Measurements from ENCODE around the gene ETV3L.

- TF ChIP-seq, protein P1, sequence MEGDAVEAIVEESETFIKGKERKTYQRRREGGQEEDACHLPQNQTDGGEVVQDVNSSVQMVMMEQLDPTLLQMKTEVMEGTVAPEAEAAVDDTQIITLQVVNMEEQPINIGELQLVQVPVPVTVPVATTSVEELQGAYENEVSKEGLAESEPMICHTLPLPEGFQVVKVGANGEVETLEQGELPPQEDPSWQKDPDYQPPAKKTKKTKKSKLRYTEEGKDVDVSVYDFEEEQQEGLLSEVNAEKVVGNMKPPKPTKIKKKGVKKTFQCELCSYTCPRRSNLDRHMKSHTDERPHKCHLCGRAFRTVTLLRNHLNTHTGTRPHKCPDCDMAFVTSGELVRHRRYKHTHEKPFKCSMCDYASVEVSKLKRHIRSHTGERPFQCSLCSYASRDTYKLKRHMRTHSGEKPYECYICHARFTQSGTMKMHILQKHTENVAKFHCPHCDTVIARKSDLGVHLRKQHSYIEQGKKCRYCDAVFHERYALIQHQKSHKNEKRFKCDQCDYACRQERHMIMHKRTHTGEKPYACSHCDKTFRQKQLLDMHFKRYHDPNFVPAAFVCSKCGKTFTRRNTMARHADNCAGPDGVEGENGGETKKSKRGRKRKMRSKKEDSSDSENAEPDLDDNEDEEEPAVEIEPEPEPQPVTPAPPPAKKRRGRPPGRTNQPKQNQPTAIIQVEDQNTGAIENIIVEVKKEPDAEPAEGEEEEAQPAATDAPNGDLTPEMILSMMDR (IDR thresholded peaks at IDR 0.05 in 2 of 3, conservative IDR thresholded peaks at IDR 0.05 in 1 of 3; ENCODE audit: borderline replicate concordance in 1 of 3, insufficient read depth in 1 of 3, low read depth in 2 of 3, low read length in 2 of 3): no peak
- TF ChIP-seq EZH2 (IDR thresholded peaks at IDR 0.05) (no peak), POLR2A (IDR thresholded peaks at IDR 0.05; ENCODE audit: borderline replicate concordance, extremely low read depth, insufficient read depth, insufficient read length) (no peak)
These were observed 41.7 kb upstream of the ETV3L start for GRCh38 chr1:157141212-157141855.

Measured in HCT116 (cell line).